K562 (cell line): ENCODE results near the gene DHCR24. TPM values are rescaled to one million over a fixed set of nuclear protein-coding genes. Genes with fewer than 3 reads are reported as not detected.

Experiments
- ATAC-seq: fragments of 200-7000 bp; cut with Tn5 transposase; 3 replicates; pipeline ENCODE4 v1.9.1; 2020; ENCODE audit warnings: moderate library complexity
- BruUV-seq: library from RNA; stranded (reverse); fragments of 400-500 nt; replicated peaks from 2 replicates; lab custom pipeline; 2021; lab: Mats Ljungman, UMichigan
- CTCF ChIA-PET: fragments of 300-600 bp; formaldehyde crosslinking; extraction: SDS; loops from one replicate; lab custom pipeline; 2021; ENCODE audit warnings: low intra/inter-chr PET ratio; lab: Yijun Ruan, JAX
- POLR2A ChIA-PET: fragments of 300-600, 350-650 bp; sonication (Branson Sonifier 250); formaldehyde crosslinking; extraction: SDS; loops from one replicate; lab custom pipeline; 2021; ENCODE audit warnings: antibody characterized with exemption, inconsistent platforms; lab: Yijun Ruan, JAX
- DNase-seq, 4 experiments: peaks; one replicate each; pipeline versions ENCODE4 v3.0.0 to v3.0.0-alpha.2; 2011 to 2018; ENCODE audit warnings: low spot score in 3 of 4, mixed read lengths in 3 of 4; ENCODE audit errors: extremely low read depth in 1 of 4
- FAIRE-seq: peaks from 2 replicates; lab custom pipeline; 2011; peaks lifted over from hg19 to GRCh38; lab: Jason Lieb, UNC
- H2AFZ ChIP-seq: 2 replicates; pipeline ENCODE4 v1.6.0; 2011; ENCODE audit warnings: low read depth, low read length, control low read depth, inconsistent platforms
- H3K27ac ChIP-seq: fragments of 200-600 bp; 3 replicates; pipeline ENCODE4 v1.8.0; 2011; ENCODE audit warnings: low read depth, mild to moderate bottlenecking, control low read depth, inconsistent platforms, low read length, moderate library complexity, mixed read lengths; ENCODE audit errors: extremely low read depth
- H3K27me3 ChIP-seq, 2 experiments: fragments of 300-600 bp in 1 of 2; 2 replicates in 1 of 2; 3 replicates in 1 of 2; pipeline versions ENCODE4 v1.6.0 to v1.8.0; 2011; ENCODE audit warnings: inconsistent platforms in 2 of 2, low read length in 2 of 2, mild to moderate bottlenecking in 1 of 2, mixed read lengths in 1 of 2, moderate library complexity in 1 of 2; ENCODE audit not compliant: control insufficient read depth in 2 of 2, insufficient read depth in 2 of 2
- H3K36me3 ChIP-seq: fragments of 300-600 bp; 3 replicates; pipeline ENCODE4 v1.8.0; 2011; ENCODE audit warnings: mild to moderate bottlenecking, low read length, inconsistent platforms; ENCODE audit not compliant: control insufficient read depth, insufficient read depth
- H3K4me1 ChIP-seq, 2 experiments: fragments of 200-600 bp in 1 of 2; replicated peaks in 1 of 2; 2 replicates in 1 of 2; 3 replicates in 1 of 2; pipeline versions ENCODE4 v1.5.1 to v1.8.0; 2011; ENCODE audit warnings: inconsistent platforms in 2 of 2, low read length in 2 of 2, mild to moderate bottlenecking in 1 of 2, mixed read lengths in 1 of 2, moderate library complexity in 1 of 2; ENCODE audit not compliant: control insufficient read depth in 2 of 2, insufficient read depth in 2 of 2
- H3K4me2 ChIP-seq: 2 replicates; pipeline ENCODE4 v1.6.1; 2011; ENCODE audit warnings: low read length, control low read depth, inconsistent platforms, mixed read lengths; ENCODE audit not compliant: insufficient read depth
- H3K4me3 ChIP-seq: fragments of 200-600 bp; sonication (generic), shearing (Covaris generic); 2 replicates; pipeline ENCODE4 v1.5.1; 2016; ENCODE audit warnings: control low read depth, inconsistent platforms
- H3K79me2 ChIP-seq: fragments of 200-600 bp; 3 replicates; pipeline ENCODE4 v1.8.0; 2011; ENCODE audit warnings: low read length, inconsistent platforms; ENCODE audit not compliant: control insufficient read depth, insufficient read depth
- H3K9ac ChIP-seq, 2 experiments: 2 replicates each; pipeline versions ENCODE4 v1.6.0 to v1.6.1; 2011; ENCODE audit warnings: low read depth in 2 of 2, low read length in 2 of 2, control low read depth in 1 of 2, inconsistent platforms in 1 of 2, mild to moderate bottlenecking in 1 of 2, mixed read lengths in 1 of 2; ENCODE audit not compliant: insufficient read depth in 1 of 2
- H3K9me1 ChIP-seq: one replicate; pipeline ENCODE4 v1.6.0; 2011; ENCODE audit warnings: inconsistent platforms, mild to moderate bottlenecking, low read length, moderate library complexity; ENCODE audit not compliant: control insufficient read depth, insufficient read depth
- H3K9me3 ChIP-seq: replicated peaks from 2 replicates; pipeline ENCODE4 v1.5.1; 2011; ENCODE audit warnings: low read depth, low read length, inconsistent platforms; ENCODE audit not compliant: control insufficient read depth, insufficient read depth
- H4K20me1 ChIP-seq: replicated peaks from 2 replicates; pipeline ENCODE4 v1.6.1; 2011; ENCODE audit warnings: low read length, inconsistent platforms, mixed read lengths; ENCODE audit not compliant: control insufficient read depth, insufficient read depth
- CEBPG ChIP-seq, 3 experiments: fragments of 200-800 bp in 1 of 3; sonication (Bioruptor generic) in 1 of 3; sonication (generic) in 1 of 3; formaldehyde crosslinking in 1 of 3; IDR thresholded peaks in 2 of 3; conservative IDR thresholded peaks in 1 of 3; 2 replicates each; pipeline versions ENCODE4 v1.6.1 to v1.8.0; 2016 to 2022; ENCODE audit warnings: missing compliant biosample characterization in 2 of 3, missing genetic modification characterization in 2 of 3, mild to moderate bottlenecking in 1 of 3, missing genetic modification reagents in 1 of 3
- DMBX1 ChIP-seq: fragments of 250-450 bp; sonication (Bioruptor Pico); IDR thresholded peaks from 2 replicates; pipeline ENCODE4 v1.8.0; 2022; ENCODE audit warnings: inconsistent platforms, mild to moderate bottlenecking, moderate library complexity, borderline replicate concordance
- MEF2A ChIP-seq: IDR thresholded peaks from 2 replicates; pipeline ENCODE4 v1.6.1; 2011; ENCODE audit warnings: low read depth, mild to moderate bottlenecking, low read length, moderate library complexity; ENCODE audit not compliant: control insufficient read depth
- ZKSCAN3 ChIP-seq: fragments of 250-450 bp; sonication (Bioruptor Pico); IDR thresholded peaks from 2 replicates; pipeline ENCODE4 v1.4.0; 2020
- ZNF444 ChIP-seq: fragments of 250-450 bp; sonication (Bioruptor Pico); IDR thresholded peaks from 2 replicates; pipeline ENCODE4 v1.4.0; 2020; ENCODE audit warnings: mild to moderate bottlenecking, moderate library complexity
- WGBS: fragments of 100-300 bp; shearing (Covaris generic); methylation state at CpG from one replicate; pipeline ENCODE4 v1.1.6; 2016; ENCODE audit warnings: low coverage, mixed read lengths; ENCODE audit not compliant: insufficient coverage; ENCODE audit errors: missing lambda C conversion rate; 5-methylcytosine and 5-hydroxymethylcytosine counted together
- in situ Hi-C: fragments of 300-500 bp; cut with MboI; formaldehyde crosslinking; loops from 4 replicates; pipeline ENCODE4 v1.15.0; 2018; ENCODE audit warnings: inconsistent platforms, mixed read lengths
- intact Hi-C: fragments of 100-400 bp; cut with micrococcal nuclease; formaldehyde crosslinking; loops from 2 replicates; pipeline ENCODE4 v1.14.2; 2022
- polyA plus RNA-seq, 8 experiments: library from polyadenylated mRNA; depleted of rRNA in 4 of 8; stranded (reverse) in 5 of 8; unstranded in 3 of 8; fragments of >200 nt; fragmentation: Nextera tagmentation in 2 of 8; fragmentation: Illumina TruSeq in 1 of 8; extraction: Ambion mirVana in 2 of 8; extraction: Trizol in 1 of 8; gene quantifications; 2 replicates each; pipeline versions ENCODE4 v1.2.1 to v1.2.3, GENCODE V29; 2011 to 2014; ENCODE audit warnings: inconsistent platforms in 1 of 8, missing spikeins in 1 of 8
- total RNA-seq, 7 experiments: library from RNA; depleted of rRNA in 6 of 7; stranded (reverse); fragments of >200 nt in 6 of 7; fragmentation: Illumina TruSeq in 2 of 7; extraction: Trizol in 2 of 7; gene quantifications; 2 replicates each; pipeline versions ENCODE4 v1.2.1 to v1.2.3, GENCODE V29; 2011 to 2021; ENCODE audit warnings: low replicate concordance in 1 of 7
- TF ChIP-seq, protein P1 (sequence below): fragments of 450-650 bp; IDR thresholded peaks from 2 replicates; pipeline ENCODE4 v1.6.1; 2016; ENCODE audit warnings: mild to moderate bottlenecking
- TF ChIP-seq, protein P2 (sequence below): fragments of 450-650 bp; IDR thresholded peaks from 2 replicates; pipeline ENCODE4 v1.6.1; 2016
- TF ChIP-seq, protein P3 (sequence below), 2 experiments: fragments of 450-650 bp in 1 of 2; sonication (generic) in 1 of 2; formaldehyde crosslinking in 1 of 2; IDR thresholded peaks in 1 of 2; conservative IDR thresholded peaks in 1 of 2; 2 replicates each; pipeline versions ENCODE4 v1.6.1 to v1.8.1; 2016 to 2023; ENCODE audit warnings: mild to moderate bottlenecking in 2 of 2, moderate library complexity in 2 of 2, inconsistent platforms in 1 of 2, missing genetic modification reagents in 1 of 2

Gene DHCR24
- total and polyA plus RNA-seq, 9 of the 15 experiments (the other 6 are each of a cell fraction or from before 2014, with no cell fraction given) = 23.4 to 161 (median 79.9) TPM

DNA sequence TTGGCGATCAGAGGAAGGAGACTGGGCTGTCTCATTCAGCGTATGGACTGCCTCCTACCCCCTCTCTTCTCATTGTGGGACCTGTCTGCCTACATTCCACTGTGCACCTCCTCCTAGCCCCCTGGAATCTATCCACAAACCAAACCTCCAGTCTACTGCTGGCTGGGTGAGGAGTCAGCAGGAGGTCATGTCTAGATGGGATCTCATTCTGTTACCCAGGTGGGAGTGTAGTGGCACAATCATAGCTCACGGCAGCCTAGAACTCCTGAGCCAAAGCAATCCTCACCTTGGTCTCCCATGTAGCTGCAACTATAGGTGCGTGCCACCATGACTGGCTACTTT, 67.8 kb downstream of the DHCR24 start (continued):
- no peak for TF ChIP-seq DMBX1

DNA sequence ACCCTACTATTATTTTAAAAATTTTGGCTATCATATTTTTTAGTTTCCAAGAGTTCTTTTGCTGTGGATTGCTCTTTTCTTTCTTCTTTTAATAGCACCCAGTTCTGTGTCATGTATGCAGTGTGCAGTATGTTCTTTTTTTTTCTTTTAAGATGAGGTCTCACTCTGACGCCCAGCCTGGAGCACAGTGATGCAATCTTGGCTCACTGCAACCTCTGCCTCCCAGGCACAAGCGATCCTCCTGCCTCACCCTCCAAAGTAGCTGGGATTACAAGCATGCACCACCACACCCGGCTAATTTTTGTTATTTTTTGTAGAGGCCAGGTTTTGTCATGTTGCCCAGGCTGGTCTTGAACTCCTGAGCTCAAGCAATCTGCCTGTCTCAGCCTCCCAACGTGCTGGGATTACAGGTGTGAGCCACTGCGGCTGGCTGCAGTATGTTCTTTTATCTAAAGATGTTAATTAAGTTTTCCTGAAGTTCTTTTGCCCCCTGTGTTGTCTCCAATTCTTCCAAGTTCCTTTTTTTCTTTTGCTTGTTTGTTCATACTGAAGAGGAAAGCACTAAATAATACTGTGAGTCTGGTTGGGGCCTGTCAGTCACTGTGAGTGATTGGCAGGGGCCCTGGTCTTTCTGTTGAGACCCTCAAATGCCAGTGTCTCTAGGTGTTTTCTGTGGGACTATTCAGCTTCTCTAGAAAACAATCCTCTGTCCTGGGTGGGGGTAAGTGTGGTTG, 68.4 kb downstream of the DHCR24 start:
- Histone ChIP-seq H3K79me2 (no peaks in the 10 kb centered on the region), H4K20me1 (no peaks in the 10 kb centered on the region), H3K4me1 (no peaks in the 10 kb centered on the region), H2AFZ (no peak overlapping the region), H3K9me3 (no peaks in the 10 kb centered on the region), H3K9ac (no peak overlapping the region), H3K9me1 (no peaks in the 10 kb centered on the region), H3K4me2 (no peak overlapping the region), H3K27ac (no peak overlapping the region), H3K36me3 (no peaks in the 10 kb centered on the region), H3K27me3 (peaks cover 28 to 48% of the 10 kb centered on the region in 2 experiments), H3K4me3 (no peak overlapping the region)
- in situ Hi-C loops = no loop called here
- WGBS = 0% methylated on average over 5 of the region's 5 CpGs
- ChIA-PET POLR2A (no interaction called here), CTCF (no interaction called here)
- no TSS peak for BruUV-seq
- ATAC-seq = no peak
- 0 out of 2 replicates have a peak, but pooled peaks have one; percentile 18 for TF ChIP-seq CEBPG (CRISPR knock-in tag; IDR thresholded peaks at IDR 0.05)
- TF ChIP-seq CEBPG (tag; conservative IDR thresholded peaks at IDR 0.05 in 1 of 2, IDR thresholded peaks at IDR 0.05 in 1 of 2) = peak; percentile 39 to 59; a peak in 1 of 4 replicates
- TF ChIP-seq, protein P1, sequence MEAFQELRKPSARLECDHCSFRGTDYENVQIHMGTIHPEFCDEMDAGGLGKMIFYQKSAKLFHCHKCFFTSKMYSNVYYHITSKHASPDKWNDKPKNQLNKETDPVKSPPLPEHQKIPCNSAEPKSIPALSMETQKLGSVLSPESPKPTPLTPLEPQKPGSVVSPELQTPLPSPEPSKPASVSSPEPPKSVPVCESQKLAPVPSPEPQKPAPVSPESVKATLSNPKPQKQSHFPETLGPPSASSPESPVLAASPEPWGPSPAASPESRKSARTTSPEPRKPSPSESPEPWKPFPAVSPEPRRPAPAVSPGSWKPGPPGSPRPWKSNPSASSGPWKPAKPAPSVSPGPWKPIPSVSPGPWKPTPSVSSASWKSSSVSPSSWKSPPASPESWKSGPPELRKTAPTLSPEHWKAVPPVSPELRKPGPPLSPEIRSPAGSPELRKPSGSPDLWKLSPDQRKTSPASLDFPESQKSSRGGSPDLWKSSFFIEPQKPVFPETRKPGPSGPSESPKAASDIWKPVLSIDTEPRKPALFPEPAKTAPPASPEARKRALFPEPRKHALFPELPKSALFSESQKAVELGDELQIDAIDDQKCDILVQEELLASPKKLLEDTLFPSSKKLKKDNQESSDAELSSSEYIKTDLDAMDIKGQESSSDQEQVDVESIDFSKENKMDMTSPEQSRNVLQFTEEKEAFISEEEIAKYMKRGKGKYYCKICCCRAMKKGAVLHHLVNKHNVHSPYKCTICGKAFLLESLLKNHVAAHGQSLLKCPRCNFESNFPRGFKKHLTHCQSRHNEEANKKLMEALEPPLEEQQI = no peak
- TF ChIP-seq, protein P2, sequence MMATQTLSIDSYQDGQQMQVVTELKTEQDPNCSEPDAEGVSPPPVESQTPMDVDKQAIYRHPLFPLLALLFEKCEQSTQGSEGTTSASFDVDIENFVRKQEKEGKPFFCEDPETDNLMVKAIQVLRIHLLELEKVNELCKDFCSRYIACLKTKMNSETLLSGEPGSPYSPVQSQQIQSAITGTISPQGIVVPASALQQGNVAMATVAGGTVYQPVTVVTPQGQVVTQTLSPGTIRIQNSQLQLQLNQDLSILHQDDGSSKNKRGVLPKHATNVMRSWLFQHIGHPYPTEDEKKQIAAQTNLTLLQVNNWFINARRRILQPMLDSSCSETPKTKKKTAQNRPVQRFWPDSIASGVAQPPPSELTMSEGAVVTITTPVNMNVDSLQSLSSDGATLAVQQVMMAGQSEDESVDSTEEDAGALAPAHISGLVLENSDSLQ = peak; percentile 67
- TF ChIP-seq ZNF444 (CRISPR knock-in tag) = no peak
- TF ChIP-seq, protein P3, sequence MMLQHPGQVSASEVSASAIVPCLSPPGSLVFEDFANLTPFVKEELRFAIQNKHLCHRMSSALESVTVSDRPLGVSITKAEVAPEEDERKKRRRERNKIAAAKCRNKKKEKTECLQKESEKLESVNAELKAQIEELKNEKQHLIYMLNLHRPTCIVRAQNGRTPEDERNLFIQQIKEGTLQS (IDR thresholded peaks at IDR 0.05) = peak; percentile 37; the same call in 1 of the 2 replicates
- TF ChIP-seq, protein P3 (CRISPR knock-in tag; conservative IDR thresholded peaks at IDR 0.05) = no peak
- TF ChIP-seq ZKSCAN3 = no peak
- TF ChIP-seq MEF2A = no peak
- no peak for DNase-seq
- intact Hi-C loops = no loop called here
- FAIRE-seq = no peak
